Thyroid gland (tissue), 4 donors: Measurements from ENCODE around the gene VWA1. TPM values are rescaled to one million over a fixed set of nuclear protein-coding genes. Genes with fewer than 3 reads are reported as not detected.

Experiments used
- DNase-seq, 2 donors: peaks; one replicate each; pipeline ENCODE4 v3.0.0-alpha.2; 2019
- H3K27ac ChIP-seq, 3 donors: fragments of 200-600 bp; sonication (generic); 1 replicate in 2 of 3; 2 replicates in 1 of 3; pipeline ENCODE4 v1.5.1; 2016 to 2019; ENCODE audit warnings: mild to moderate bottlenecking in 1 of 3, moderate library complexity in 1 of 3
- H3K27me3 ChIP-seq: fragments of 200-600 bp; sonication (generic); one replicate; pipeline ENCODE4 v1.5.1; 2019
- H3K36me3 ChIP-seq, 2 donors: fragments of 200-600 bp; sonication (generic); one replicate each; pipeline ENCODE4 v1.5.1; 2016 to 2019
- H3K4me1 ChIP-seq, 2 donors: fragments of 200-600 bp; sonication (generic); one replicate each; pipeline ENCODE4 v1.5.1; 2017 to 2019
- H3K4me3 ChIP-seq, 3 donors: fragments of 200-600 bp; sonication (generic); replicated peaks in 1 of 3; 1 replicate in 2 of 3; 2 replicates in 1 of 3; pipeline ENCODE4 v1.5.1; 2016; ENCODE audit warnings: mild to moderate bottlenecking in 1 of 3
- H3K9me3 ChIP-seq: fragments of 200-600 bp; sonication (generic); one replicate; pipeline ENCODE4 v1.5.1; 2017
- CTCF ChIP-seq, 6 experiments: fragments of 200-600 bp in 3 of 6; fragments of 450-650 bp in 3 of 6; sonication (generic) in 3 of 6; IDR thresholded peaks; one replicate each; pipeline ENCODE4 v1.5.1; 2016 to 2019; ENCODE audit warnings: antibody characterized with exemption in 6 of 6, mild to moderate bottlenecking in 2 of 6, inconsistent platforms in 1 of 6, moderate library complexity in 1 of 6
- POLR2A ChIP-seq, 2 donors: fragments of 450-650 bp; IDR thresholded peaks; one replicate each; pipeline ENCODE4 v1.6.1; 2017; ENCODE audit warnings: antibody characterized with exemption in 2 of 2, mild to moderate bottlenecking in 2 of 2, moderate library complexity in 1 of 2
- WGBS, 2 donors: methylation state at CpG; one replicate each; pipeline ENCODE4 v1.1.5; 2017; 5-methylcytosine and 5-hydroxymethylcytosine counted together
- intact Hi-C: fragments of 100-400 bp; cut with DNase I; formaldehyde crosslinking; loops from one replicate; pipeline ENCODE4 v1.15.1; 2023
- total RNA-seq, 4 donors: library from RNA; depleted of rRNA; stranded (reverse); fragments of >200 nt; gene quantifications; one replicate each; pipeline ENCODE4 v1.2.3, GENCODE V29; 2016

The VWA1 gene
- total RNA-seq, 4 donors from 2014 or later, result 11.4 to 52.0 (median 30.3) TPM

GRCh38 chr1:1395166-1395565 is 40.3 kb upstream of the VWA1 start:
- no peak overlapping the region for H3K4me3 ChIP-seq
- no peaks in the 10 kb centered on the region for H3K27me3 ChIP-seq
- H3K9me3 ChIP-seq, result no peaks in the 10 kb centered on the region
- peaks cover 10 to 14% of the 10 kb centered on the region in 2 donors for H3K4me1 ChIP-seq
- intact Hi-C loops, result no loop called here
- TF ChIP-seq CTCF (IDR thresholded peaks at IDR 0.05) (no peak), POLR2A (IDR thresholded peaks at IDR 0.05) (no peak)
- WGBS, 2 donors, result 88 to 93% methylated on average over 11 of the region's 11 CpGs
- DNase-seq, result no peak
- H3K36me3 ChIP-seq, result peaks cover 62 to 68% of the 10 kb centered on the region in 2 donors
- no peak overlapping the region for H3K27ac ChIP-seq

- H3K4me3 ChIP-seq, result peak overlapping the region in 2 of 3 donors; percentile 84 to 87
- no peak for TF ChIP-seq CTCF (IDR thresholded peaks at IDR 0.05)
- no peak for TF ChIP-seq POLR2A (IDR thresholded peaks at IDR 0.05)
- peaks cover 45 to 48% of the 10 kb centered on the region in 2 donors for H3K36me3 ChIP-seq
- no peaks in the 10 kb centered on the region for H3K27me3 ChIP-seq
- no peak for DNase-seq
- H3K9me3 ChIP-seq, result no peaks in the 10 kb centered on the region
- intact Hi-C loops, result no loop called here
- H3K27ac ChIP-seq, result no peak overlapping the region
- peaks cover 16 to 18% of the 10 kb centered on the region in 2 donors for H3K4me1 ChIP-seq
- WGBS, 2 donors, result 53 to 62% methylated on average over 15 to 19 of the region's 19 CpGs
Measured at GRCh38 chr1:1397839-1398523, 37.5 kb upstream of the VWA1 start.

GRCh38 chr1:1398677-1399186 is 36.8 kb upstream of the VWA1 start:
- DNase-seq, result peak in 1 of 2 donors; percentile 22
- Histone ChIP-seq H3K36me3 (peaks cover 44 to 45% of the 10 kb centered on the region in 2 donors), H3K9me3 (no peaks in the 10 kb centered on the region), H3K4me3 (peak overlapping the region; percentile 84 to 99 (median 87)), H3K27me3 (no peaks in the 10 kb centered on the region), H3K4me1 (peaks cover 16 to 18% of the 10 kb centered on the region in 2 donors), H3K27ac (peak overlapping the region; percentile 46 to 54 (median 48))
- TF ChIP-seq POLR2A (IDR thresholded peaks at IDR 0.05), result no peak
- TF ChIP-seq CTCF (IDR thresholded peaks at IDR 0.05), result no peak
- WGBS, 2 donors, result 0 to 3% methylated on average over 2 to 10 of the region's 54 CpGs
- intact Hi-C loops, result no loop called here

- Histone ChIP-seq H3K27me3 (no peaks in the 10 kb centered on the region), H3K36me3 (peaks cover 41 to 42% of the 10 kb centered on the region in 2 donors), H3K4me3 (peak within 1 kb of the TSS; percentile 84 to 99 (median 87)), H3K9me3 (no peaks in the 10 kb centered on the region), H3K4me1 (peaks cover 16 to 18% of the 10 kb centered on the region in 2 donors), H3K27ac (peak within 1 kb of the TSS; percentile 46 to 84 (median 48))
- TF ChIP-seq CTCF (IDR thresholded peaks at IDR 0.05) (peak in 5 of 6 experiments; percentile 44 to 79 (median 70)), POLR2A (IDR thresholded peaks at IDR 0.05) (peak in 1 of 2 donors; percentile 74)
- WGBS, 2 donors, result 0% methylated on average over 6 to 20 of the region's 86 CpGs
- intact Hi-C loops, result no loop called here
- peak; percentile 99 for DNase-seq
Measured at GRCh38 chr1:1399187-1399871, 36.2 kb upstream of the VWA1 start, which contains the start of gene CCNL2. CCNL2 (minus strand) TSS chr1:1399335; CDS start chr1:1399306, 29 bp downstream.
